GM23338 (cell line): Measurements from ENCODE around the gene MYO9B. TPM values are rescaled to one million over a fixed set of nuclear protein-coding genes. Genes with fewer than 3 reads are reported as not detected.
A peak's percentile ranks its signal among the peaks of the same experiment; 100 is the strongest.

Experiments used
- ATAC-seq: fragments of 200-7000 bp; cut with Tn5 transposase; 3 replicates; pipeline ENCODE4 v1.9.1; 2020
- DNase-seq: peaks from one replicate; pipeline ENCODE4 v3.0.0-alpha.2; 2015; ENCODE audit warnings: low spot score
- H2AFZ ChIP-seq: fragments of 200-600 bp; sonication (generic); 2 replicates; pipeline ENCODE4 v1.8.0; 2016; ENCODE audit warnings: antibody characterized with exemption, mild to moderate bottlenecking, moderate library complexity
- H3F3A ChIP-seq: fragments of 200-600 bp; sonication (generic); replicated peaks from 2 replicates; pipeline ENCODE4 v1.8.0; 2017; ENCODE audit warnings: antibody characterized with exemption, mixed run types, low read depth
- H3K27ac ChIP-seq: fragments of 200-600 bp; sonication (generic); 2 replicates; pipeline ENCODE4 v1.6.1; 2016; ENCODE audit warnings: low read depth
- H3K27me3 ChIP-seq: fragments of 200-600 bp; sonication (generic); 2 replicates; pipeline ENCODE4 v1.8.0; 2016; ENCODE audit warnings: mild to moderate bottlenecking, mixed run types, moderate library complexity; ENCODE audit not compliant: insufficient read depth
- H3K36me3 ChIP-seq: fragments of 200-600 bp; sonication (generic); 2 replicates; pipeline ENCODE4 v1.8.0; 2016; ENCODE audit warnings: mild to moderate bottlenecking; ENCODE audit not compliant: insufficient read depth
- H3K4me1 ChIP-seq: fragments of 200-600 bp; sonication (generic); 2 replicates; pipeline ENCODE4 v1.8.0; 2016; ENCODE audit warnings: mild to moderate bottlenecking, moderate library complexity; ENCODE audit not compliant: insufficient read depth
- H3K4me2 ChIP-seq: fragments of 200-600 bp; sonication (generic); 2 replicates; pipeline ENCODE4 v1.7.1; 2017; ENCODE audit warnings: mixed run types
- H3K4me3 ChIP-seq: fragments of 200-600 bp; sonication (generic); 2 replicates; pipeline ENCODE4 v1.6.1; 2016; ENCODE audit warnings: mixed run types
- H3K79me2 ChIP-seq: fragments of 200-600 bp; sonication (generic); replicated peaks from 2 replicates; pipeline ENCODE4 v1.8.0; 2017; ENCODE audit warnings: mild to moderate bottlenecking; ENCODE audit not compliant: insufficient read depth
- H3K9me2 ChIP-seq: fragments of 200-600 bp; sonication (generic); 2 replicates; pipeline ENCODE4 v1.8.0; 2017; ENCODE audit not compliant: insufficient read depth
- H4K20me1 ChIP-seq: fragments of 200-600 bp; sonication (generic); replicated peaks from 2 replicates; pipeline ENCODE4 v1.8.0; 2017; ENCODE audit warnings: mild to moderate bottlenecking; ENCODE audit not compliant: insufficient read depth
- H3K27ac Mint-ChIP-seq: 2 replicates; pipeline ENCODE4 v1.8.0; 2020; ENCODE audit warnings: inconsistent platforms, mild to moderate bottlenecking, moderate library complexity, mixed read lengths
- H3K27me3 Mint-ChIP-seq: 3 replicates; pipeline ENCODE4 v1.8.0; 2022; ENCODE audit warnings: low read depth, mild to moderate bottlenecking, moderate library complexity, mixed read lengths, inconsistent platforms; ENCODE audit not compliant: insufficient read depth, poor library complexity
- H3K36me3 Mint-ChIP-seq: 3 replicates; pipeline ENCODE4 v1.8.0; 2021; ENCODE audit warnings: low read depth, mild to moderate bottlenecking, inconsistent platforms, moderate library complexity, mixed read lengths
- H3K4me1 Mint-ChIP-seq: 3 replicates; pipeline ENCODE4 v1.8.0; 2020; ENCODE audit warnings: mild to moderate bottlenecking, inconsistent platforms, mixed read lengths
- H3K4me3 Mint-ChIP-seq: 3 replicates; pipeline ENCODE4 v1.8.0; 2021; ENCODE audit warnings: moderate library complexity, mild to moderate bottlenecking, inconsistent platforms, mixed read lengths
- H3K9me3 Mint-ChIP-seq: 3 replicates; pipeline ENCODE4 v1.8.0; 2020; ENCODE audit warnings: moderate library complexity, mild to moderate bottlenecking, inconsistent platforms, mixed read lengths
- CREB1 ChIP-seq: fragments of 250-450 bp; sonication (Bioruptor Pico); IDR thresholded peaks from 2 replicates; pipeline ENCODE4 v1.5.0; 2020; ENCODE audit warnings: low read depth, mild to moderate bottlenecking, moderate library complexity
- EZH2 ChIP-seq: fragments of 200-600 bp; sonication (generic); IDR thresholded peaks from one replicate; pipeline ENCODE4 v1.8.0; 2017; ENCODE audit warnings: antibody characterized with exemption, mild to moderate bottlenecking, low read depth; ENCODE audit not compliant: unreplicated experiment
- EZH2phosphoT487 ChIP-seq: fragments of 200-600 bp; sonication (generic); IDR thresholded peaks from one replicate; pipeline ENCODE4 v1.8.1; 2018; ENCODE audit warnings: antibody characterized with exemption; ENCODE audit not compliant: unreplicated experiment
- JUNB ChIP-seq: IDR thresholded peaks from one replicate; pipeline ENCODE4 v1.6.1; 2016; ENCODE audit warnings: antibody characterized with exemption; ENCODE audit not compliant: unreplicated experiment
- NANOG ChIP-seq: IDR thresholded peaks from 2 replicates; pipeline ENCODE4 v1.6.1; 2016; ENCODE audit warnings: antibody characterized with exemption, borderline replicate concordance
- POLR2AphosphoS5 ChIP-seq: IDR thresholded peaks from 2 replicates; pipeline ENCODE4 v1.6.1; 2016; ENCODE audit warnings: antibody characterized with exemption, low read depth
- ZNF114 ChIP-seq: fragments of 250-450 bp; sonication (Bioruptor Pico); IDR thresholded peaks from 2 replicates; pipeline ENCODE4 v1.5.0; 2020; ENCODE audit warnings: mild to moderate bottlenecking, moderate library complexity
- ZNF331 ChIP-seq: fragments of 250-450 bp; sonication (Bioruptor Pico); IDR thresholded peaks from 2 replicates; pipeline ENCODE4 v1.5.0; 2020; ENCODE audit warnings: low read depth, mild to moderate bottlenecking, moderate library complexity
- polyA plus RNA-seq: library from polyadenylated mRNA; unstranded; fragments of >200 nt; fragmentation: Nextera tagmentation; extraction: Ambion mirVana; gene quantifications from 2 replicates; pipeline ENCODE4 v1.2.1, GENCODE V29; 2016
- total RNA-seq: library from RNA; depleted of rRNA; stranded (reverse); fragments of >200 nt; shearing (Covaris generic); gene quantifications from 2 replicates; pipeline ENCODE4 v1.2.3, GENCODE V29; 2014
- TF ChIP-seq, protein P1 (sequence below), 2 experiments: fragments of 200-600 bp in 1 of 2; sonication (generic) in 1 of 2; conservative IDR thresholded peaks; 2 replicates each; pipeline versions ENCODE4 v1.5.1 to v1.6.1; 2016 to 2017; ENCODE audit warnings: antibody characterized with exemption in 2 of 2, low read depth in 2 of 2, mild to moderate bottlenecking in 2 of 2, moderate library complexity in 1 of 2
- TF ChIP-seq, protein P2 (sequence below): fragments of 250-450 bp; sonication (Bioruptor Pico); IDR thresholded peaks from 2 replicates; pipeline ENCODE4 v1.5.0; 2020; ENCODE audit warnings: mild to moderate bottlenecking, moderate library complexity
- TF ChIP-seq, protein P3 (sequence below): IDR thresholded peaks from 2 replicates; pipeline ENCODE4 v1.6.1; 2016; ENCODE audit warnings: antibody characterized with exemption

The MYO9B gene
- total and polyA plus RNA-seq, 2 experiments from 2014 or later: 28.7 to 61.3 TPM

DNA sequence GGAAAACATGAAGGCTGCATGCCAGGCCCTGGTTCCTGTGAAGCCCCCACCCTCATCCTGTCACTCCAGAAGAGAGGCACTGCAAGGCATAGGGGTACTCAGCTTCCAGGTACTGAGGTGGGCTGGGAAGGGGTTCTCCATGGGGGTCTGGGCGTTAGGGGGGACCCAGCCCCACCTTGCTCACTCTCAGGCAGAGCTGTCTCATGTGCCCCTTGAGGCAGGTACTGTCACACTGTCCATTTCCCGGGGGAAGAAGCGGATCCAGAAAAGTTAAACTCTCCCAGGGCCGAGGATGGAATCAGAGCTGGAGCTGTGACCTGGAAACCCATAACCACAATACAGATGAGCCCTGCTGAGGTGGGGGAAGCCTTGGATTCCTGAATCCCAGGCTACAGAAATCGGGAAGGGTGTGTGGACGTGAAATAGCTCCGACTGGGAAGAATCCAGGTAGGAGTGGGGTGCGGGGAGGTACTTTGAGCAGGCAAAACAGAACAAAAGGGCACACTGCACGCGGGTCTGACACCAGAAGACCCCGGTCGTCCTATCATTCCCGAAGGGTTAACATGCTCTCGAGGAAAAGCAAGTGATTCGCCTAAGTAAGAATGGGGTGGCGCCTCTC, 139.0 kb downstream of the MYO9B start:
- H3K4me1 Mint-ChIP-seq: peaks cover 15% of the 10 kb centered on the region
- H3K4me3 Mint-ChIP-seq: peak overlapping the region; percentile 92
- peak; percentile 9 for ATAC-seq

DNA sequence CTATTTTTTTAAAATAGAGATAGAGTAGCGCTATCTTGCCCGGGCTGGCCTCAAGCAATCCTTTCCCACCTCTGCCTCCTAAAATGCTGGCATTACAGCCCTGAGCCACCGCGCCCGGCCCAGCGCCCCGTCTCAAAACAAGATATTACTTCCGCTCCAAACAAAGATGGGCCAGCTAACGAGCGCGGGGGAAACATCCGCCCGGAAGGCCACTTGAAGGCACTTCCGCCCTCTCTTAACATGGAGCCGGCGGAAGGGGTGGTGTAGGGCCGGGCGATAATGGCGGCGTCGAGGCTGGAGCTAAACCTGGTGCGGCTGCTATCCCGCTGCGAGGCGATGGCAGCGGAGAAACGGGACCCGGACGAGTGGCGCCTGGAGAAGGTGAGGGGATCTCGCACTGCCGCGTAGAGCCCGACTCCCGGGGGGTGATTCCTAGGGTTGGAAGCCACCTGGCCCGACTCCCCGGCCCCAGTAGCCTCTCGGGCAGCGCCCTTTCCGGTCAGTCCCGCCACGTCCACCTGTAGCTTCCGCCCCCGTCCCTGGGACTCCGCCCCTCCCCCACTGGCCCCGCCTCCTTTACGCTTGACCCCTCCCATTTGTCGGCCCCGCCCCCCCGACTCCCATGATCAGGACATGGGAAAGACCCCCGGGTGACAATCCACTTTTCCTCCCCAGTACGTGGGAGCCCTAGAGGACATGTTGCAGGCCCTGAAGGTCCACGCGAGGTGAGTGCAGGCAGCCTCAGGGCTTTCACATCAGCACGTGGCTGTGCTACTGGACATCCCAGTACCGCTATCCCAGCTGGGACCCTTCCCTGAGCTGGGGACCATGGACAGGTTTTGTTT, 139.8 kb downstream of the MYO9B start, which contains the start of gene USE1:
Gene USE1 (plus strand): TSS at position 231 of the 845 bp plus-strand sequence. CDS start 49 bp downstream, at position 280.
- peak; percentile 94 for ATAC-seq
- Mint-ChIP-seq H3K27ac (peak within 1 kb of the TSS; percentile 98), H3K9me3 (no peaks in the 10 kb centered on the region; the same call in 2 of the 3 replicates), H3K36me3 (peaks cover 34% of the 10 kb centered on the region), H3K4me1 (peaks cover 11% of the 10 kb centered on the region), H3K27me3 (peaks cover 13% of the 10 kb centered on the region), H3K4me3 (peak within 1 kb of the TSS; percentile 92)
- H3K4me1 ChIP-seq: no peaks in the 10 kb centered on the region; the same call in 1 of the 2 replicates
- peak within 1 kb of the TSS; percentile 85 for H3K4me2 ChIP-seq
- no peaks in the 10 kb centered on the region for H3K27me3 ChIP-seq
- H3K36me3 ChIP-seq: peaks cover 5% of the 10 kb centered on the region; the same call in 1 of the 2 replicates
- H3K9me2 ChIP-seq: no peaks in the 10 kb centered on the region
- H4K20me1 ChIP-seq: no peaks in the 10 kb centered on the region
- peaks cover 12% of the 10 kb centered on the region; the same call in 1 of the 2 replicates for H3F3A ChIP-seq
- H3K27ac ChIP-seq: peak within 1 kb of the TSS; percentile 89
- DNase-seq: peak; percentile 98
- no peaks in the 10 kb centered on the region for H3K79me2 ChIP-seq
- H3K4me3 ChIP-seq: peak within 1 kb of the TSS; percentile 68
- H2AFZ ChIP-seq: 0 out of 2 replicates have a peak within 1 kb of the TSS, but pooled peaks have one; percentile 78
- TF ChIP-seq EZH2 (no peak), ZNF331 (CRISPR knock-in tag) (no peak), JUNB (no peak), NANOG (no peak), POLR2AphosphoS5 (peak; percentile 68), ZNF114 (CRISPR knock-in tag) (no peak), EZH2phosphoT487 (no peak)
- TF ChIP-seq, protein P1, sequence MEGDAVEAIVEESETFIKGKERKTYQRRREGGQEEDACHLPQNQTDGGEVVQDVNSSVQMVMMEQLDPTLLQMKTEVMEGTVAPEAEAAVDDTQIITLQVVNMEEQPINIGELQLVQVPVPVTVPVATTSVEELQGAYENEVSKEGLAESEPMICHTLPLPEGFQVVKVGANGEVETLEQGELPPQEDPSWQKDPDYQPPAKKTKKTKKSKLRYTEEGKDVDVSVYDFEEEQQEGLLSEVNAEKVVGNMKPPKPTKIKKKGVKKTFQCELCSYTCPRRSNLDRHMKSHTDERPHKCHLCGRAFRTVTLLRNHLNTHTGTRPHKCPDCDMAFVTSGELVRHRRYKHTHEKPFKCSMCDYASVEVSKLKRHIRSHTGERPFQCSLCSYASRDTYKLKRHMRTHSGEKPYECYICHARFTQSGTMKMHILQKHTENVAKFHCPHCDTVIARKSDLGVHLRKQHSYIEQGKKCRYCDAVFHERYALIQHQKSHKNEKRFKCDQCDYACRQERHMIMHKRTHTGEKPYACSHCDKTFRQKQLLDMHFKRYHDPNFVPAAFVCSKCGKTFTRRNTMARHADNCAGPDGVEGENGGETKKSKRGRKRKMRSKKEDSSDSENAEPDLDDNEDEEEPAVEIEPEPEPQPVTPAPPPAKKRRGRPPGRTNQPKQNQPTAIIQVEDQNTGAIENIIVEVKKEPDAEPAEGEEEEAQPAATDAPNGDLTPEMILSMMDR (conservative IDR thresholded peaks at IDR 0.05; ENCODE audit: low read depth in 2 of 2): no peak
- TF ChIP-seq, protein P2, sequence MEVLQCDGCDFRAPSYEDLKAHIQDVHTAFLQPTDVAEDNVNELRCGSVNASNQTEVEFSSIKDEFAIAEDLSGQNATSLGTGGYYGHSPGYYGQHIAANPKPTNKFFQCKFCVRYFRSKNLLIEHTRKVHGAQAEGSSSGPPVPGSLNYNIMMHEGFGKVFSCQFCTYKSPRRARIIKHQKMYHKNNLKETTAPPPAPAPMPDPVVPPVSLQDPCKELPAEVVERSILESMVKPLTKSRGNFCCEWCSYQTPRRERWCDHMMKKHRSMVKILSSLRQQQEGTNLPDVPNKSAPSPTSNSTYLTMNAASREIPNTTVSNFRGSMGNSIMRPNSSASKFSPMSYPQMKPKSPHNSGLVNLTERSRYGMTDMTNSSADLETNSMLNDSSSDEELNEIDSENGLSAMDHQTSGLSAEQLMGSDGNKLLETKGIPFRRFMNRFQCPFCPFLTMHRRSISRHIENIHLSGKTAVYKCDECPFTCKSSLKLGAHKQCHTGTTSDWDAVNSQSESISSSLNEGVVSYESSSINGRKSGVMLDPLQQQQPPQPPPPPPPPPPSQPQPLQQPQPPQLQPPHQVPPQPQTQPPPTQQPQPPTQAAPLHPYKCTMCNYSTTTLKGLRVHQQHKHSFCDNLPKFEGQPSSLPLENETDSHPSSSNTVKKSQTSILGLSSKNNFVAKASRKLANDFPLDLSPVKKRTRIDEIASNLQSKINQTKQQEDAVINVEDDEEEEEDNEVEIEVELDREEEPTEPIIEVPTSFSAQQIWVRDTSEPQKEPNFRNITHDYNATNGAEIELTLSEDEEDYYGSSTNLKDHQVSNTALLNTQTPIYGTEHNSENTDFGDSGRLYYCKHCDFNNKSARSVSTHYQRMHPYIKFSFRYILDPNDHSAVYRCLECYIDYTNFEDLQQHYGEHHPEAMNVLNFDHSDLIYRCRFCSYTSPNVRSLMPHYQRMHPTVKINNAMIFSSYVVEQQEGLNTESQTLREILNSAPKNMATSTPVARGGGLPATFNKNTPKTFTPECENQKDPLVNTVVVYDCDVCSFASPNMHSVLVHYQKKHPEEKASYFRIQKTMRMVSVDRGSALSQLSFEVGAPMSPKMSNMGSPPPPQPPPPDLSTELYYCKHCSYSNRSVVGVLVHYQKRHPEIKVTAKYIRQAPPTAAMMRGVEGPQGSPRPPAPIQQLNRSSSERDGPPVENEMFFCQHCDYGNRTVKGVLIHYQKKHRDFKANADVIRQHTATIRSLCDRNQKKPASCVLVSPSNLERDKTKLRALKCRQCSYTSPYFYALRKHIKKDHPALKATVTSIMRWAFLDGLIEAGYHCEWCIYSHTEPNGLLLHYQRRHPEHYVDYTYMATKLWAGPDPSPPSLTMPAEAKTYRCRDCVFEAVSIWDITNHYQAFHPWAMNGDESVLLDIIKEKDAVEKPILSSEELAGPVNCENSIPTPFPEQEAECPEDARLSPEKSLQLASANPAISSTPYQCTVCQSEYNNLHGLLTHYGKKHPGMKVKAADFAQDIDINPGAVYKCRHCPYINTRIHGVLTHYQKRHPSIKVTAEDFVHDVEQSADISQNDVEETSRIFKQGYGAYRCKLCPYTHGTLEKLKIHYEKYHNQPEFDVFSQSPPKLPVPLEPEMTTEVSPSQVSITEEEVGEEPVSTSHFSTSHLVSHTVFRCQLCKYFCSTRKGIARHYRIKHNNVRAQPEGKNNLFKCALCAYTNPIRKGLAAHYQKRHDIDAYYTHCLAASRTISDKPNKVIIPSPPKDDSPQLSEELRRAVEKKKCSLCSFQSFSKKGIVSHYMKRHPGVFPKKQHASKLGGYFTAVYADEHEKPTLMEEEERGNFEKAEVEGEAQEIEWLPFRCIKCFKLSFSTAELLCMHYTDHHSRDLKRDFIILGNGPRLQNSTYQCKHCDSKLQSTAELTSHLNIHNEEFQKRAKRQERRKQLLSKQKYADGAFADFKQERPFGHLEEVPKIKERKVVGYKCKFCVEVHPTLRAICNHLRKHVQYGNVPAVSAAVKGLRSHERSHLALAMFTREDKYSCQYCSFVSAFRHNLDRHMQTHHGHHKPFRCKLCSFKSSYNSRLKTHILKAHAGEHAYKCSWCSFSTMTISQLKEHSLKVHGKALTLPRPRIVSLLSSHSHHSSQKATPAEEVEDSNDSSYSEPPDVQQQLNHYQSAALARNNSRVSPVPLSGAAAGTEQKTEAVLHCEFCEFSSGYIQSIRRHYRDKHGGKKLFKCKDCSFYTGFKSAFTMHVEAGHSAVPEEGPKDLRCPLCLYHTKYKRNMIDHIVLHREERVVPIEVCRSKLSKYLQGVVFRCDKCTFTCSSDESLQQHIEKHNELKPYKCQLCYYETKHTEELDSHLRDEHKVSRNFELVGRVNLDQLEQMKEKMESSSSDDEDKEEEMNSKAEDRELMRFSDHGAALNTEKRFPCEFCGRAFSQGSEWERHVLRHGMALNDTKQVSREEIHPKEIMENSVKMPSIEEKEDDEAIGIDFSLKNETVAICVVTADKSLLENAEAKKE (CRISPR knock-in tag): no peak
- TF ChIP-seq, protein P3, sequence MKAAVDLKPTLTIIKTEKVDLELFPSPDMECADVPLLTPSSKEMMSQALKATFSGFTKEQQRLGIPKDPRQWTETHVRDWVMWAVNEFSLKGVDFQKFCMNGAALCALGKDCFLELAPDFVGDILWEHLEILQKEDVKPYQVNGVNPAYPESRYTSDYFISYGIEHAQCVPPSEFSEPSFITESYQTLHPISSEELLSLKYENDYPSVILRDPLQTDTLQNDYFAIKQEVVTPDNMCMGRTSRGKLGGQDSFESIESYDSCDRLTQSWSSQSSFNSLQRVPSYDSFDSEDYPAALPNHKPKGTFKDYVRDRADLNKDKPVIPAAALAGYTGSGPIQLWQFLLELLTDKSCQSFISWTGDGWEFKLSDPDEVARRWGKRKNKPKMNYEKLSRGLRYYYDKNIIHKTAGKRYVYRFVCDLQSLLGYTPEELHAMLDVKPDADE: peak; percentile 93

More for the DNA sequence above, 139.0 kb downstream of the MYO9B start:
- Histone ChIP-seq H3K9me2 (no peaks in the 10 kb centered on the region), H4K20me1 (no peaks in the 10 kb centered on the region), H2AFZ (no peak overlapping the region), H3K79me2 (no peaks in the 10 kb centered on the region), H3K4me2 (peak overlapping the region; percentile 85), H3F3A (peaks cover 16% of the 10 kb centered on the region), H3K36me3 (peaks cover 5% of the 10 kb centered on the region; the same call in 1 of the 2 replicates), H3K4me1 (peaks cover 4% of the 10 kb centered on the region; the same call in 1 of the 2 replicates), H3K27me3 (no peaks in the 10 kb centered on the region), H3K4me3 (peak overlapping the region; percentile 68), H3K27ac (peak overlapping the region; percentile 89)
- Mint-ChIP-seq H3K9me3 (no peaks in the 10 kb centered on the region; the same call in 2 of the 3 replicates), H3K36me3 (peaks cover 35% of the 10 kb centered on the region), H3K27ac (peak overlapping the region; percentile 98), H3K27me3 (peaks cover 13% of the 10 kb centered on the region)
- TF ChIP-seq JUNB: no peak
- no peak for TF ChIP-seq CREB1 (CRISPR knock-in tag)
- peak; percentile 56 for DNase-seq
